Kidney glomerular epithelial cell (primary cell): ENCODE measurements around the gene TMA7.

Experiments
- DNase-seq: peaks from one replicate; lab custom pipeline; 2025; lab: John Stamatoyannopoulos, UW

The TMA7 gene

GRCh38 chr3:48409291-48410201, 30.5 kb upstream of the TMA7 start:
- no peak for DNase-seq

- no peak for DNase-seq
Measured at GRCh38 chr3:48410205-48411040, 29.6 kb upstream of the TMA7 start.

GRCh38 chr3:48411041-48411588, 28.9 kb upstream of the TMA7 start:
- DNase-seq: no peak

GRCh38 chr3:48411606-48412374, 28.3 kb upstream of the TMA7 start:
- no peak for DNase-seq

- no peak for DNase-seq
Measured at GRCh38 chr3:48412375-48413001, 27.6 kb upstream of the TMA7 start.

GRCh38 chr3:48413086-48413485, 27.0 kb upstream of the TMA7 start:
- DNase-seq: no peak

- no peak for DNase-seq
Measured at GRCh38 chr3:48413611-48414010, 26.4 kb upstream of the TMA7 start.

GRCh38 chr3:48414376-48415250, 25.4 kb upstream of the TMA7 start:
- DNase-seq: no peak

- DNase-seq: no peak
Measured at GRCh38 chr3:48415251-48415953, 24.7 kb upstream of the TMA7 start.

- no peak for DNase-seq
Measured at GRCh38 chr3:48416091-48416505, 24.0 kb upstream of the TMA7 start.

GRCh38 chr3:48416546-48416945, 23.5 kb upstream of the TMA7 start:
- DNase-seq: no peak

- no peak for DNase-seq
Measured at GRCh38 chr3:48417529-48418108, 22.4 kb upstream of the TMA7 start.

- DNase-seq: no peak
Measured at GRCh38 chr3:48418140-48418539, 21.9 kb upstream of the TMA7 start.

- no peak for DNase-seq
Measured at GRCh38 chr3:48418651-48419050, 21.4 kb upstream of the TMA7 start.

GRCh38 chr3:48419149-48419548, 20.9 kb upstream of the TMA7 start:
- no peak for DNase-seq

GRCh38 chr3:48419597-48419996, 20.5 kb upstream of the TMA7 start:
- no peak for DNase-seq

- no peak for DNase-seq
Measured at GRCh38 chr3:48420561-48420960, 19.5 kb upstream of the TMA7 start.

GRCh38 chr3:48422272-48422671, 17.8 kb upstream of the TMA7 start:
- no peak for DNase-seq

- no peak for DNase-seq
Measured at GRCh38 chr3:48422681-48423080, 17.4 kb upstream of the TMA7 start.
